ENCODE results near the gene TAS1R2. TPM values are rescaled to one million over a fixed set of nuclear protein-coding genes. Genes with fewer than 3 reads are reported as not detected.

The TAS1R2 gene
- total and polyA plus RNA-seq, 2 of the 4 experiments (the other 2 are of a cell fraction), result not detected

- Histone ChIP-seq H3K56ac (ENCODE audit: extremely low read depth, insufficient read depth, low read length) (no peak overlapping the region), H3K9me3 (ENCODE audit: control insufficient read depth, insufficient read depth, low read length) (no peaks in the 10 kb centered on the region), H2AK9ac (replicated peaks; ENCODE audit: low read depth, low read length, poor library complexity) (no peak overlapping the region), H3K9me1 (ENCODE audit: insufficient read depth, low read length) (no peaks in the 10 kb centered on the region), H4K5ac (ENCODE audit: low read depth, low read length) (no peak overlapping the region), H2BK5ac (ENCODE audit: low read depth, low read length, poor library complexity, severe bottlenecking) (no peak overlapping the region), H3K4me1 (ENCODE audit: control insufficient read depth, insufficient read depth, low read length) (peaks cover 2% of the 10 kb centered on the region), H2AK5ac (ENCODE audit: low read depth, low read length) (no peak overlapping the region), H3K27ac (ENCODE audit: insufficient read depth, low read length) (no peak overlapping the region), H3K9ac (ENCODE audit: low read depth, low read length) (no peak overlapping the region), H3K18ac (ENCODE audit: low read depth, low read length) (no peak overlapping the region), H3K79me1 (ENCODE audit: low read depth in 1 of 2, low read length in 2 of 2) (peaks cover 6 to 11% of the 10 kb centered on the region in 2 experiments; a peak in 3 of 4 replicates), H4K20me1 (ENCODE audit: insufficient read depth, low read length) (0 out of 2 replicates have a peak, but pooled peaks cover 9% of the 10 kb centered on the region), H3K14ac (replicated peaks; ENCODE audit: low read depth, low read length) (no peak overlapping the region), H3K4me2 (ENCODE audit: low read depth, low read length) (no peak overlapping the region), H2AFZ (replicated peaks; ENCODE audit: low read length, poor library complexity) (no peak overlapping the region), H2BK120ac (ENCODE audit: low read depth, low read length) (no peak overlapping the region), H3K23ac (ENCODE audit: low read depth, low read length) (no peak overlapping the region), H3K4me3 (ENCODE audit: insufficient read depth, low read depth, low read length) (no peak overlapping the region), H3K36me3 (ENCODE audit: control insufficient read depth, insufficient read depth, low read length) (peaks cover 30% of the 10 kb centered on the region), H4K91ac (ENCODE audit: insufficient read depth, low read depth, low read length) (no peak overlapping the region), H2BK20ac (ENCODE audit: low read depth, low read length) (no peak overlapping the region), H3K27me3 (ENCODE audit: control insufficient read depth, insufficient read depth, low read length) (no peaks in the 10 kb centered on the region), H4K8ac (ENCODE audit: low read depth in 2 of 2, low read length in 2 of 2) (no peak overlapping the region), H2BK15ac (ENCODE audit: low read depth, low read length) (no peak overlapping the region), H3K4ac (ENCODE audit: low read depth, low read length) (no peak overlapping the region)
- no TSS peak for BruUV-seq (replicated peaks)
- intact Hi-C loops (cut with micrococcal nuclease) (loop anchor here (1.0 kb wide), 1 partner anchor 188 kb away; no protein-coding TSS in a partner anchor), in situ Hi-C loops (cut with MboI; ENCODE audit: low sequenced_read_pairs) (no loop called here), dilution Hi-C loops (cut with HindIII; ENCODE audit: low sequenced_read_pairs, unreplicated experiment) (no loop called here)
- no CpG with 5 or more reads among the region's 22 CpGs for WGBS, 2 experiments (ENCODE audit: extremely low coverage in 2 of 2, insufficient read length in 1 of 2)
- ATAC-seq (ENCODE audit: low read depth) (no peak), DNase-seq (no peak)
- ChIA-PET POLR2A (ENCODE audit: unreplicated experiment) (no interaction called here), CTCF (interaction anchor here (2.1 kb wide), 1 partner anchor 40 kb away, joined by 8 read pairs; no protein-coding TSS in a partner anchor)
- TF ChIP-seq MXI1 (IDR thresholded peaks at IDR 0.05; ENCODE audit: borderline replicate concordance, low read depth, low read length) (no peak), USF2 (IDR thresholded peaks at IDR 0.05; ENCODE audit: low read depth, low read length) (no peak), RFX5 (IDR thresholded peaks at IDR 0.05; ENCODE audit: low read depth, low read length) (no peak), RCOR1 (IDR thresholded peaks at IDR 0.05; ENCODE audit: insufficient replicate concordance, low read length) (no peak), MAFK (IDR thresholded peaks at IDR 0.05; ENCODE audit: low read depth, low read length) (no peak), CHD1 (IDR thresholded peaks at IDR 0.05; ENCODE audit: low read depth, low read length) (no peak)
Measured at GRCh38 chr1:18907917-18908845, 48.7 kb upstream of the TAS1R2 start.
